Activated T-cell treated with anti-CD3 and anti-CD28 coated beads, Interleukin-2, amount 50 U/mL, for 24 hours (primary cell): ENCODE measurements around the gene APMAP.

Experiments
- DNase-seq: peaks from one replicate; pipeline ENCODE4 v3.0.0-alpha.2; 2020
- H3K27ac Mint-ChIP-seq: 2 replicates; pipeline ENCODE4 v1.8.0; 2020; ENCODE audit warnings: mild to moderate bottlenecking, mixed read lengths
- H3K27me3 Mint-ChIP-seq: 2 replicates; pipeline ENCODE4 v1.8.0; 2020; ENCODE audit warnings: mixed read lengths
- H3K36me3 Mint-ChIP-seq: 2 replicates; pipeline ENCODE4 v1.8.0; 2020; ENCODE audit warnings: low read depth, mixed read lengths
- H3K4me1 Mint-ChIP-seq: 2 replicates; pipeline ENCODE4 v1.8.0; 2020; ENCODE audit warnings: low read depth, mixed read lengths
- H3K4me3 Mint-ChIP-seq: 2 replicates; pipeline ENCODE4 v1.8.0; 2020; ENCODE audit warnings: mild to moderate bottlenecking, moderate library complexity, mixed read lengths
- H3K9me3 Mint-ChIP-seq: 2 replicates; pipeline ENCODE4 v1.8.0; 2020; ENCODE audit warnings: mixed read lengths

Gene APMAP

DNA sequence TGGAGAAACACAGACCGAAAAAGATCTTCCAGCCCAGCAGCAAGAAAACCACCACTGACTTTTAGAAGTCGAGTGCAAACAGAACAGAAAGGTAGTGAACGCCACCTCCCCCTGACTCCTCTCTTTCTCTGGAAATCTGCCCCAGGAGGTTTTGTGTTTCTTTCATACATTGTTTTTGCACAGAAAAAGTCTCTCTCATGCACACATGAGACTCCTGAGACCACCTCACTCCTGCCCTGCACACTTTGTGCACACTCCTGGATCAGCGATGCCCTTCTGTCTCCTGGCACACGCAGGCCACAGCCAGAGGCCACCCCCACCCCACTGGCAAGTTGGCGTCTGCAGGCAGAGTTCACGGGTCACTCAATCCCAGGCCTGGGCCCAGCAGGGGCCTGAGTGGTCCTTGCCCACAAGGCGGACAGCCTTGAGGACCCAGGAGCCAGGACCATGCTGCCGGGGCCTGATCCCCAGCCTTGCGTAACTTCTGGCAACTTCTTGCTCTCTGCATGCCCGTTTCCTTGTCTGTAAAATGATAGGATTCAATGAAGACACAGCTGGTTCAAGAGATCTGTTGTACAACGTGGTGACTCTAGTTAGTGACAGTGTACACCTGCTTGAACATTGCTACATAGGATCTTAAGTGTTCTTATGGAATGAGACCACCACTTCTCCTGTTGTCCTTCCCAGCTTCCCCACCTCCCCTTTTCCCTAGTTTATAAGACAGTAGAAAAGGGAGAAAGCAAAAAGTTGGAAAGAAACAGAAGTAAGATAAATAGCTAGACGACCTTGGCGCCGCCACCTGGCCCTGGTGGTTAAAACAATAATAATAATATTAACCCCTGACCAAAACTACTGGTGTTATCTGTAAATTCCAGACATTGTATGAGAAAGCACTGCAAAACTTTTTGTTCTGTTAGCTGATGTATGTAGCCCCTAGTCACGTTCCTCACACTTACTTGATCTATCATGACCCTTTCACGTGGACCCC, 73.7 kb downstream of the APMAP start:
- H3K9me3 Mint-ChIP-seq, result no peaks in the 10 kb centered on the region
- H3K4me3 Mint-ChIP-seq, result no peak overlapping the region
- H3K36me3 Mint-ChIP-seq, result no peaks in the 10 kb centered on the region
- H3K27ac Mint-ChIP-seq, result no peak overlapping the region
- peaks cover 5% of the 10 kb centered on the region for H3K27me3 Mint-ChIP-seq
- peaks cover 9% of the 10 kb centered on the region for H3K4me1 Mint-ChIP-seq
- no peak for DNase-seq

DNA sequence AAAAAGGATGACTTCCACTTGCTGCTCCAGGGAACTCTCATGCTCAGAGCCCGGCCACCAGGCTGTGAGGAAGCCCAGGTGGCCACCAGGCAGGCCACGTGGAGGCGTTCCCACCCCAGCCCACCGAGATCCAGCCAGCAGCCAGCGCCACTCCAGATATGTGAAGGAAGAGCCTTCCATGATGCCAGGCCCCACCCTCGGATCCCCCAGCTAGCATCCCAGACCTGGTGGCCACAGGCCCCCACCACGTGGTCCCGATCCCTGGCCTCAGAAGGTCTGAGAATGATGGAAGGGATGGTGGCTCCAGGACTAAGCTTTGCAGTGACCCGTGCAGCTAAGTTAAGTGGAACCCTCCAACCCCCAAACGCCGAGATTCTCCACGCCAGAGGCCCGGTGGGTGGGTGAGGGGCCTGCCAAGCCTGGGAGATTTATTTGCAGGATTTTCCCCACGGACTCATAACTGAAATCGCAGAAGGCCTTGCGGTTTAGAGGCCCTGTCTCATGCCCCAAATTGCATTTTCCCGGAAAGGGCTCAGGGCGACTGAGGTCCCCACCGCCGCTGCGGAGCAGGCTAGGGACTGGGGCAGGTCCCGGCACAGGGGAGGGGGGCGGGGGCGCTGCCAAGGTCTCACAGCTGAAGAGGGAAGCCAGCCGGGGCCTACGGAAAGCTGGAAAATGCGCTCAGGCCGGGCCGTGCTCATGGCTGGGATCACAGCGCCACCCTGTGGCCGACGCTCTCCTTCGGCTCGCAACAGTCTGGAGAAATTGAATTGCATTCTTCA, 74.6 kb downstream of the APMAP start:
- peaks cover 5% of the 10 kb centered on the region for H3K27me3 Mint-ChIP-seq
- H3K36me3 Mint-ChIP-seq, result no peaks in the 10 kb centered on the region
- H3K9me3 Mint-ChIP-seq, result no peaks in the 10 kb centered on the region
- H3K27ac Mint-ChIP-seq, result no peak overlapping the region
- DNase-seq, result peak; percentile 70
- no peak overlapping the region for H3K4me3 Mint-ChIP-seq
- peaks cover 9% of the 10 kb centered on the region for H3K4me1 Mint-ChIP-seq

DNA sequence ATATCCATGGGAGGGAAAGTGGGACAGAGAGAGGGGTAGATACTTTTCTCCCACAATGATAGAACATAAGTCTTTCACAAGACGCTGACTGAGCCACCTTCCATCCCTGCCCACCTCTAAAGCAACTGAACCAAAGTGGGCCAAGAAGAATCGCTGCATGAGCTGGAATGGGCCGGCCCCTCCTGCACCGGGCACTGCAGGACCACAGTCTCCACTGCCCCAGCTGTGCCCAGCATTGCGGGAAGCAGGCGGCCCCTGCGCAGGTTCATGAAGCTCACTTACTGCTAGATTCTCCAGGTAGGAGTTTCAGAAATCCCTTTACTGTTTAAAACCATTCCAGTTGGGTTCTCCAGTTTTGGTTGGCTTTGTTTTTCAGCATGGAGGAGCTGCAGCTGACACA, 75.5 kb downstream of the APMAP start:
- peaks cover 9% of the 10 kb centered on the region for H3K4me1 Mint-ChIP-seq
- no peak overlapping the region for H3K4me3 Mint-ChIP-seq
- H3K27ac Mint-ChIP-seq, result no peak overlapping the region
- peaks cover 5% of the 10 kb centered on the region for H3K27me3 Mint-ChIP-seq
- DNase-seq, result no peak
- H3K9me3 Mint-ChIP-seq, result no peaks in the 10 kb centered on the region
- no peaks in the 10 kb centered on the region for H3K36me3 Mint-ChIP-seq

DNA sequence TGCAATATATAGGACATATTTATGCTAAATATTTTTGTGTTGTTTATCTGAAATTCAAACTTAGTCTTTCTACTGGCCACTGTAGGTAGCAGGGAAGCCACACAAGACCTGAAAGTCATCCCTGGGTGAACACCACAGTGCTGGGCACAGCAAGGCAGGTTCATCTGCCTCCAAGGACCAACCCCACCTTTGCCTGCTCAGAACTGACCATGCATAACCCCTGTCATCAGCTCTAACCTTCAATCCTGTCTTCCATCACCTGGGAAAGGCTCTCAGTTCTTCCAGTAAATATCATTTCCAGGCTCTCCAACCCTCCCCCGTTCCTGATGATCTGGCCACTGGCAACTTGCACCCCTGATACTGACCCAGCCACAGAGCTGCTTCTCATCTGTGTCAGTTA, 76.1 kb downstream of the APMAP start:
- Mint-ChIP-seq H3K4me1 (peaks cover 9% of the 10 kb centered on the region), H3K9me3 (no peaks in the 10 kb centered on the region), H3K27ac (no peak overlapping the region), H3K4me3 (no peak overlapping the region), H3K36me3 (no peaks in the 10 kb centered on the region), H3K27me3 (peaks cover 5% of the 10 kb centered on the region)
- DNase-seq, result no peak

DNA sequence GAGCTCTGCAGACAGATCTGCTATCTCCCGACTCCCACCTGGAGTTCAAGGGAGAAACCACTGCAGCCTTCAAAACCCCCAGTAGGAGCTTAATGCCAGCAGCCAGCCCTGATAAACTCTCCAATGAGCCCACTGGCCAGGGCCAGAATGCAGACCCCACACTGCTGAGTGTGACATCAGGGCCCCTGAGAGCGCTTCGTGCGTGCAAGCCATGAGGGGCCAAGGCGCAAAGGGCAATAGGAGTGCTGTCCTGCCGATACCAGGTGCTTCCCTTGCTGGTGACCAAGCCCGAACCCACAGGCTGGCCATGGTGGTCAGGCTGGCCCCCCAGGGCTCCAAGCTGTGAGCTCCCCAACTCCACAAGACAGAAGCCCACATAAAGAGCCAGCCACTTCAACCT, 76.7 kb downstream of the APMAP start:
- DNase-seq, result no peak
- H3K4me1 Mint-ChIP-seq, result peaks cover 9% of the 10 kb centered on the region

DNA sequence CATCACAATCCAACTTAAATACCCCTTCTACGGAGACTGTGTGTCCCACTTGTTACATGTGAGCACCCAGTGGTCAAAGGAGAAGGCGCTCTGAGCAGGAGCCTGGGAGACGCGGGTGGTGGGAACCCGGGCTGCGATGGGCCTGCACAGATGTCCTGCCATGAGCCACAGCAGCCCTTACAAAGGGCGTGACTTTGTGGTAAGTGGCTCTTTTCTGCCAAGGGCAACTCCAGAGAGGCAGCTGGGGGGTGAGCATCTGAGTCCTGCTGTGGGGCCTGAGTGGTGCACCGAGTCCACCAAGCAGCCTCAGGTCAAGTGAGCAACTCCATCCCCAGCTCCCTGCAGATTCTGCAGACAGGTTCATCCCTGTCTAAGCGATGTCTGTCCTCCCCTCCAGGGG, 77.1 kb downstream of the APMAP start:
- Mint-ChIP-seq H3K36me3 (no peaks in the 10 kb centered on the region), H3K9me3 (no peaks in the 10 kb centered on the region), H3K27me3 (peaks cover 5% of the 10 kb centered on the region), H3K4me3 (no peak overlapping the region), H3K4me1 (peaks cover 9% of the 10 kb centered on the region), H3K27ac (no peak overlapping the region)
- no peak for DNase-seq

More for the DNA sequence above, 76.7 kb downstream of the APMAP start:
- Mint-ChIP-seq H3K27ac (no peak overlapping the region), H3K9me3 (no peaks in the 10 kb centered on the region), H3K36me3 (no peaks in the 10 kb centered on the region), H3K4me3 (no peak overlapping the region), H3K27me3 (peaks cover 5% of the 10 kb centered on the region)

DNA sequence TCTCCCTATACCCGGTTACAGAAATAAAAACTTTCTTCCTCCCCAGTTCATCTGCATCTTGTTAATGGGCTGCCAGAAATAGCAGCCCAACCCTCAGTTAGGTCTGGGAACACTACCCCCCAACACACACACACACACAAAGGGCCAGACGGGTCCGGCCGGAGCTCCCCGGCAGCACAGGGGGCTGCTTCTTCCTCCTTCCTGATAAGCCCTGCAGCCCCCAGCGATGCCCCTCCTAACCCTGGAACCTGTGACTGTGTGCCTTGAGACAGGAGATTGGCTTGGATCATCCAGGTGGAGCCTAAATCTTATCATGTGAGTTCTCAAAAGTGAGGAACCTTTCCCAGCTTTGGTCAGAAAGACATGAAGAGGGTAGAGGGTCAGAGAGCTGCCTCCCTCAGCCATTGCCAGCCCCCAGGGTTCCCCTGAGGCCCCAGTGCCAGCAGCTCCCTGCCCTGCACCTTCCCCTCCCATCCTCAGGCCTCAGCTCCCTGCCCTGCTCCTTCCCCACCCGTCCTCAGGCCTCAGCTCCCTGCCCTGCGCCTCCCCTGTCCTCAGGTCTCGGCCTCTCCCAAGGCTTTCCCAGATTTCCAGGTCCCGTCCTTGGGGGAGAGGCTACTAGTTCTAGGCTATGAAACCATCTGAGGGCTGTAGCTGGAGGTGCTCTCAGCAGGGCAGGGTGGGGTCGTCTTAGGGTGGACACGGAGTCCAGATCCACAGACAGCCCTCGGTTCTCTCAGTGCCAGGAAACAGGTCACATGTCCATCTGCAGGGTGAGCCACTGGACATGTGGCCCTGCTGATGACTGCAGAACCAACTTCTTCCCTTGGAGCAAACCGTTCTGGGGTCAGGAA, 77.9 kb downstream of the APMAP start:
- H3K27ac Mint-ChIP-seq, result no peak overlapping the region
- H3K27me3 Mint-ChIP-seq, result peaks cover 1% of the 10 kb centered on the region
- DNase-seq, result no peak
- H3K9me3 Mint-ChIP-seq, result no peaks in the 10 kb centered on the region
- no peaks in the 10 kb centered on the region for H3K36me3 Mint-ChIP-seq
- no peak overlapping the region for H3K4me3 Mint-ChIP-seq
- peaks cover 7% of the 10 kb centered on the region for H3K4me1 Mint-ChIP-seq

DNA sequence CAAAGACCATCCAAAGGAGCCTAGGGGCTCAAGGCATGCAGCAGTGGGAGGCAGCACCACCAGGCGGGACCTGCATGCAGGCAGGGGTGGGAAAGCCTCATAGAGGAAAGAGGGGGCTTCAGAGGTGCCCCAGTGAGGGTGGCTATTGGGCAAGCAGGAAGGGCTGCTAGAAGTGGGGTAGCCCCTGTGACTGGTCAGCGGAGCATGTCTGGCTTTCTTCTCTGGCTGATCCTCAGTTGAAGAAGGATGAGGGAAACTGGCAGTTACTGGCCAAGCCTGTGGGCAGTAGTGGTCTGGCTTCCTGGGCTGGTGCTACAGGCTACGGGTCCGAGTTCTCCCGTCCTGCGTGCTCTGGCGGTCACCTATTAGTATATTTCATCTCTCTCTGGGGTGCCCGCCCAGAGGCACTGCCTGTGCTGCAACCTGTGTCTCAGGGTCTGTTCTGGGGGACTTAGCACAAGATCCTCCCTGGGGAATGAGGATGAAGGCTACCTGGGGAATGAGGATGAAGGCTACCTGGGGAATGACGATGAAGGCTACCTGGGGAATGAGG, 79.4 kb downstream of the APMAP start:
- H3K27me3 Mint-ChIP-seq, result no peaks in the 10 kb centered on the region
- peaks cover 3% of the 10 kb centered on the region for H3K4me1 Mint-ChIP-seq
- DNase-seq, result no peak
- no peak overlapping the region for H3K4me3 Mint-ChIP-seq
- H3K36me3 Mint-ChIP-seq, result no peaks in the 10 kb centered on the region
- no peak overlapping the region for H3K27ac Mint-ChIP-seq
- peaks cover 1% of the 10 kb centered on the region for H3K9me3 Mint-ChIP-seq
